PC-9 (cell line): ENCODE measurements around the gene ZNF618. TPM values are rescaled to one million over a fixed set of nuclear protein-coding genes. Genes with fewer than 3 reads are reported as not detected.

Experiments
- BruUV-seq: library from RNA; stranded (reverse); fragments of 400-500 nt; replicated peaks from 2 replicates; lab custom pipeline; 2021; lab: Mats Ljungman, UMichigan
- CTCF ChIA-PET: fragments of 300-600 bp; sonication (Branson Sonifier 250); formaldehyde crosslinking; loops from one replicate; lab custom pipeline; 2022; ENCODE audit warnings: antibody characterized with exemption; lab: Charles Lee
- POLR2A ChIA-PET: fragments of 300-600 bp; sonication (Branson Sonifier 250); formaldehyde crosslinking; loops from one replicate; lab custom pipeline; 2022; ENCODE audit warnings: antibody characterized with exemption; ENCODE audit not compliant: unreplicated experiment; lab: Charles Lee
- DNase-seq, 2 experiments: peaks; one replicate each; pipeline versions ENCODE4 v3.0.0 to v3.0.0-alpha.2; 2015 to 2022; ENCODE audit warnings: mixed read lengths in 1 of 2
- H2AFZ ChIP-seq: fragments of 200-600 bp; sonication (generic); 2 replicates; pipeline ENCODE4 v1.8.1; 2017; ENCODE audit warnings: antibody characterized with exemption
- H3F3A ChIP-seq: fragments of 200-600 bp; sonication (generic); 2 replicates; pipeline ENCODE4 v1.8.1; 2017; ENCODE audit warnings: antibody characterized with exemption, mild to moderate bottlenecking, low read depth; ENCODE audit not compliant: insufficient read depth
- H3K27ac ChIP-seq: fragments of 200-600 bp; sonication (generic); 2 replicates; pipeline ENCODE4 v1.6.1; 2016; ENCODE audit warnings: mixed run types
- H3K27me3 ChIP-seq: fragments of 200-600 bp; sonication (generic); 2 replicates; pipeline ENCODE4 v1.6.1; 2016; ENCODE audit warnings: low read depth, mixed run types; ENCODE audit not compliant: insufficient read depth
- H3K36me3 ChIP-seq: fragments of 200-600 bp; sonication (generic); 2 replicates; pipeline ENCODE4 v1.6.1; 2016; ENCODE audit warnings: low read depth, mixed run types
- H3K4me1 ChIP-seq: fragments of 200-600 bp; sonication (generic); replicated peaks from 2 replicates; pipeline ENCODE4 v1.6.1; 2016; ENCODE audit warnings: mixed run types; ENCODE audit not compliant: insufficient read depth
- H3K4me2 ChIP-seq: fragments of 200-600 bp; sonication (generic); 2 replicates; pipeline ENCODE4 v1.6.1; 2017; ENCODE audit warnings: mixed run types
- H3K4me3 ChIP-seq: fragments of 200-600 bp; sonication (generic); 2 replicates; pipeline ENCODE4 v1.6.1; 2016; ENCODE audit warnings: mixed run types
- H3K79me2 ChIP-seq: fragments of 200-600 bp; sonication (generic); 2 replicates; pipeline ENCODE4 v1.6.1; 2017; ENCODE audit warnings: low read depth, mixed run types
- H3K9me2 ChIP-seq: fragments of 200-600 bp; sonication (generic); 2 replicates; pipeline ENCODE4 v1.8.1; 2017; ENCODE audit warnings: mild to moderate bottlenecking; ENCODE audit not compliant: insufficient read depth
- H3K9me3 ChIP-seq: fragments of 200-600 bp; sonication (generic); 2 replicates; pipeline ENCODE4 v1.8.1; 2016; ENCODE audit warnings: low read depth; ENCODE audit not compliant: insufficient read depth
- H4K20me1 ChIP-seq: fragments of 200-600 bp; sonication (generic); 2 replicates; pipeline ENCODE4 v1.8.1; 2017; ENCODE audit not compliant: insufficient read depth
- EZH2 ChIP-seq: fragments of 200-600 bp; sonication (generic); IDR thresholded peaks from 2 replicates; pipeline ENCODE4 v1.8.0; 2017; ENCODE audit warnings: antibody characterized with exemption, low read depth
- intact Hi-C: fragments of 100-400 bp; cut with micrococcal nuclease; formaldehyde crosslinking; loops from one replicate; pipeline ENCODE4 v1.10.0; 2022; ENCODE audit not compliant: unreplicated experiment
- total RNA-seq: library from RNA; stranded (reverse); gene quantifications from 2 replicates; pipeline ENCODE4 v1.2.3, GENCODE V29; 2021
- TF ChIP-seq, protein P1 (sequence below): fragments of 200-600 bp; sonication (generic); conservative IDR thresholded peaks from 2 replicates; pipeline ENCODE4 v1.6.1; 2017; ENCODE audit warnings: mixed run types, antibody characterized with exemption, mild to moderate bottlenecking, moderate library complexity

ZNF618 gene
- total RNA-seq, 1 experiment from 2014 or later: 0.20 TPM

GRCh38 chr9:113920872-113921271, 44.8 kb downstream of the ZNF618 start:
- Histone ChIP-seq H3K79me2 (no peaks in the 10 kb centered on the region), H3K4me2 (no peak overlapping the region), H3K27ac (no peak overlapping the region), H3K9me2 (no peaks in the 10 kb centered on the region), H3K36me3 (no peaks in the 10 kb centered on the region), H3K9me3 (no peaks in the 10 kb centered on the region), H3K4me3 (no peak overlapping the region), H3K4me1 (no peaks in the 10 kb centered on the region), H2AFZ (no peak overlapping the region), H3F3A (no peaks in the 10 kb centered on the region), H3K27me3 (peaks cover 70% of the 10 kb centered on the region), H4K20me1 (no peaks in the 10 kb centered on the region)
- no TSS peak for BruUV-seq
- POLR2A ChIA-PET: no interaction called here
- no peak for DNase-seq
- TF ChIP-seq, protein P1, sequence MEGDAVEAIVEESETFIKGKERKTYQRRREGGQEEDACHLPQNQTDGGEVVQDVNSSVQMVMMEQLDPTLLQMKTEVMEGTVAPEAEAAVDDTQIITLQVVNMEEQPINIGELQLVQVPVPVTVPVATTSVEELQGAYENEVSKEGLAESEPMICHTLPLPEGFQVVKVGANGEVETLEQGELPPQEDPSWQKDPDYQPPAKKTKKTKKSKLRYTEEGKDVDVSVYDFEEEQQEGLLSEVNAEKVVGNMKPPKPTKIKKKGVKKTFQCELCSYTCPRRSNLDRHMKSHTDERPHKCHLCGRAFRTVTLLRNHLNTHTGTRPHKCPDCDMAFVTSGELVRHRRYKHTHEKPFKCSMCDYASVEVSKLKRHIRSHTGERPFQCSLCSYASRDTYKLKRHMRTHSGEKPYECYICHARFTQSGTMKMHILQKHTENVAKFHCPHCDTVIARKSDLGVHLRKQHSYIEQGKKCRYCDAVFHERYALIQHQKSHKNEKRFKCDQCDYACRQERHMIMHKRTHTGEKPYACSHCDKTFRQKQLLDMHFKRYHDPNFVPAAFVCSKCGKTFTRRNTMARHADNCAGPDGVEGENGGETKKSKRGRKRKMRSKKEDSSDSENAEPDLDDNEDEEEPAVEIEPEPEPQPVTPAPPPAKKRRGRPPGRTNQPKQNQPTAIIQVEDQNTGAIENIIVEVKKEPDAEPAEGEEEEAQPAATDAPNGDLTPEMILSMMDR: no peak
- CTCF ChIA-PET: no interaction called here
- intact Hi-C loops: no loop called here

- Histone ChIP-seq H2AFZ (no peak overlapping the region), H3K36me3 (no peaks in the 10 kb centered on the region), H3K27ac (no peak overlapping the region), H3K79me2 (no peaks in the 10 kb centered on the region), H3K27me3 (peaks cover 64% of the 10 kb centered on the region), H3K9me3 (no peaks in the 10 kb centered on the region), H3K4me3 (no peak overlapping the region), H3K4me2 (no peak overlapping the region), H3K4me1 (no peaks in the 10 kb centered on the region), H3K9me2 (no peaks in the 10 kb centered on the region), H4K20me1 (no peaks in the 10 kb centered on the region), H3F3A (no peaks in the 10 kb centered on the region)
- no peak for DNase-seq
- ChIA-PET POLR2A (no interaction called here), CTCF (no interaction called here)
- intact Hi-C loops: no loop called here
- TF ChIP-seq, protein P1: no peak
- no peak for TF ChIP-seq EZH2
- no TSS peak for BruUV-seq
Measured at GRCh38 chr9:113921396-113921925, 45.4 kb downstream of the ZNF618 start.

DNA sequence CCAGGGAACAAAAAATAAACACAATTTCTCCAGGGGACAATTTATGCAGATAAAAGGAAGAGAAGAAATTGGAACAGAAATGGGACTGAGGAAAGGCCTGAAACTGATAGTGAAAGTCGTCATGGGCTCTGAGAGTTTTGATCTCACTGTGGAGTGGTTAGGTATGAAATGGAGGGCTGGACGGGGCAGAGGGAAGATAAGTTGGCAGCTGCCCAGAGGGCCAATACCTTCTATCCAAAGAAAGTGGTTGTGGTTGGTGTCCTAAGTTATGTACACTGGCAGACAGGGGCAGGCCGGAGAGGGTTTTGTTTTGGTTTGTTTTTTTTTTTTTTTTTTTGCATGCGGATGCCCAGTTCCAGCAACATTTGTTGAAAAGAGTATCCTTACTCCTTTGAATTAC, 46.1 kb downstream of the ZNF618 start:
- H3K36me3 ChIP-seq: no peaks in the 10 kb centered on the region
- intact Hi-C loops: no loop called here
- no peak overlapping the region for H2AFZ ChIP-seq
- no peaks in the 10 kb centered on the region for H3K4me1 ChIP-seq
- ChIA-PET POLR2A (no interaction called here), CTCF (no interaction called here)
- no peak overlapping the region for H3K4me2 ChIP-seq
- no peaks in the 10 kb centered on the region for H3K9me2 ChIP-seq
- TF ChIP-seq EZH2: no peak
- TF ChIP-seq, protein P1: no peak
- H3K9me3 ChIP-seq: no peaks in the 10 kb centered on the region
- H4K20me1 ChIP-seq: no peaks in the 10 kb centered on the region
- H3K27ac ChIP-seq: no peak overlapping the region
- H3K27me3 ChIP-seq: peaks cover 57% of the 10 kb centered on the region
- no peak for DNase-seq
- H3K4me3 ChIP-seq: no peak overlapping the region
- BruUV-seq: no TSS peak
- H3F3A ChIP-seq: no peaks in the 10 kb centered on the region
- H3K79me2 ChIP-seq: no peaks in the 10 kb centered on the region
